ENCODE results near the gene RPGRIP1.

The RPGRIP1 gene

DNA sequence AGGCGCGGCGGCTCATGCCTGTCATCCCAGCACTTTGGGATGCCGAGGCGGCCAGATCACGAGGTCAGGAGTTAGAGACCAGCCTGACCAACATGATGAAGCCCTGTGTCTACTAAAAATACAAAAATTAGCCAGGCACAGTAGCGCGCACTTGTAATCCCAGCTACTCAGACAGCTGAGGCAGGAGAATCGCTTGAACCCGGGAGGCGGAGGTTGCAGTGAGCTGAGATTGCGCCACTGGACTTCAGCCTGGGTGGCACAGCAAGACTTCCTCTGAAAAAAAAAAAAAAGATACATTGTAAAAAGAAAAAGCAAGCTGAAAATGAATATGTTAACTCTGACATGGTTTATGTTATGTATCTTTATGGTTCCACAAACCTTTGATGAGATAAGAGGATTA lies 33.6 kb downstream of the RPGRIP1 start:
- H3K27ac ChIP-seq (ENCODE audit: insufficient read depth, low read depth, low read length, poor library complexity, severe bottlenecking), result no peak overlapping the region
- no peaks in the 10 kb centered on the region for H3K27me3 ChIP-seq (ENCODE audit: control insufficient read depth, insufficient read depth, low read length, poor library complexity, severe bottlenecking)
- no peaks in the 10 kb centered on the region for H3K4me1 ChIP-seq (ENCODE audit: control insufficient read depth, insufficient read depth, low read length)
- no peaks in the 10 kb centered on the region for H3K36me3 ChIP-seq (ENCODE audit: control insufficient read depth, insufficient read depth, low read length)
- no peak overlapping the region for H3K4me3 ChIP-seq (ENCODE audit: insufficient read depth, low read depth, low read length)
- H3K9me3 ChIP-seq (ENCODE audit: control insufficient read depth, low read length), result no peaks in the 10 kb centered on the region
- 88 to 90% methylated on average over 12 of the region's 12 CpGs for WGBS, 2 experiments

DNA sequence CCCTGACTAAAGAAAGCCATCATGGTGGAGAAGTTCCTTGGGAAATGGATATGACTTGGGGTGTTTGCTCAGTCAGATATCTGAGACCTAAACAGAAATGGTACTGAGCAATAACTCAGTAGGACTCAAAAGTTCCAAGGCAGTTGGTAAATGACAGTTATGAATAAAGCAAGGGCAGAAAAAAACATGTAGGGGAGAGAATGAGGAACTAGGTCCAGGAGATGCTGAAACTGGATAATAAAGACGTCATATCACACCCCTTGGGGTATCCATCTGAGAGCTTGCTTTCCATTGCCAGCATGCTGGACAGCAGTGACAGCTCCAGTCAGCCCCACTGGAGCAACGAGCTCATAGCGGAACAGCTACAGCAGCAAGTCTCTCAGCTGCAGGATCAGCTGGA lies 37.5 kb downstream of the RPGRIP1 start:
- Histone ChIP-seq H3K27ac (ENCODE audit: insufficient read depth, low read depth, low read length, poor library complexity, severe bottlenecking) (no peak overlapping the region), H3K4me3 (ENCODE audit: insufficient read depth, low read depth, low read length) (no peak overlapping the region), H3K9me3 (ENCODE audit: control insufficient read depth, low read length) (no peaks in the 10 kb centered on the region), H3K4me1 (ENCODE audit: control insufficient read depth, insufficient read depth, low read length) (no peaks in the 10 kb centered on the region), H3K36me3 (ENCODE audit: control insufficient read depth, insufficient read depth, low read length) (no peaks in the 10 kb centered on the region), H3K27me3 (ENCODE audit: control insufficient read depth, insufficient read depth, low read length, poor library complexity, severe bottlenecking) (no peaks in the 10 kb centered on the region)
- WGBS, 2 experiments, result 83 to 85% methylated on average over 3 of the region's 3 CpGs

DNA sequence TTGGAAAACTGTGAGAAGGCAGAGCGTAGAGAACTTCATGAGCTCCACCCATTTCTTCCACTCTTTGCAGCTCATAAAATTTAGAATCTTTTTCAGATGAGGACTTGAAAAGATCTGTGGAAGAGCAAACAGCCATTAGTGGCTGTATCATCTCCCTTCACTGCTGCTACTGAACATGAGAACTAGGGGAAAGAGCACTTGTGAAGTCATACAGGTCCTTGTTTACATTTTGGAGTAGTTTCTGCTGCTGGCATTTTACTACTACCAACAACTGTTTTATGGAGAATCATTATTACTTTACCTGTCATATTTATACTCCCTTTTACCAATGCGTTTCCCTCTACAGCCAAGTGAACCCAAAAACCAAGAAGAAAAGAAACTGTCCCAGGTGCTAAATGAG lies 41.0 kb downstream of the RPGRIP1 start:
- WGBS, 2 experiments, result 89 to 100% methylated on average over 2 of the region's 2 CpGs
- Histone ChIP-seq H3K36me3 (ENCODE audit: control insufficient read depth, insufficient read depth, low read length) (no peaks in the 10 kb centered on the region), H3K4me3 (ENCODE audit: insufficient read depth, low read depth, low read length) (no peak overlapping the region), H3K4me1 (ENCODE audit: control insufficient read depth, insufficient read depth, low read length) (no peaks in the 10 kb centered on the region), H3K9me3 (ENCODE audit: control insufficient read depth, low read length) (no peaks in the 10 kb centered on the region), H3K27me3 (ENCODE audit: control insufficient read depth, insufficient read depth, low read length, poor library complexity, severe bottlenecking) (no peaks in the 10 kb centered on the region), H3K27ac (ENCODE audit: insufficient read depth, low read depth, low read length, poor library complexity, severe bottlenecking) (no peak overlapping the region)

DNA sequence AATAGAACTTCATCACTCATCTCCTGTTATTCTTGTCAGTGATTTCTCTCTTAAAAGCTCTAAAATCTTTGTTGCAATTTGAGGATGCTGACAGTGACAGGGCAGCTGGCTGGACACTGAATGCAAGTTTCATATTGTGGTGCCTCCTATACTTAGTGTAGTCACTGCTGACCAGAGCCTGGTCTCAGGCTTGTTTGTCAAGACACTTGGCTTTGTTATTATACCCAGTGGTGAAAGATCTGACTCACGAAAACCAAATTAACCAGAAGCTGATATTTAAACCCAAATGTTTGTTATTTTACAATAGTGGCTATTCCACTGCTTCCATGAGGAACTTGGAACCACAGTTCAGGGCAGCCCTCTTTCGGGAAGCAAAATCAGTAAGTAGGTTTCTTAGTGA lies 42.8 kb downstream of the RPGRIP1 start:
- H3K9me3 ChIP-seq (ENCODE audit: control insufficient read depth, low read length), result no peaks in the 10 kb centered on the region
- no peaks in the 10 kb centered on the region for H3K36me3 ChIP-seq (ENCODE audit: control insufficient read depth, insufficient read depth, low read length)
- H3K4me1 ChIP-seq (ENCODE audit: control insufficient read depth, insufficient read depth, low read length), result no peaks in the 10 kb centered on the region
- WGBS, 2 experiments, result 58 to 69% methylated on average over 2 of the region's 2 CpGs
- no peak overlapping the region for H3K27ac ChIP-seq (ENCODE audit: insufficient read depth, low read depth, low read length, poor library complexity, severe bottlenecking)
- no peak overlapping the region for H3K4me3 ChIP-seq (ENCODE audit: insufficient read depth, low read depth, low read length)
- H3K27me3 ChIP-seq (ENCODE audit: control insufficient read depth, insufficient read depth, low read length, poor library complexity, severe bottlenecking), result no peaks in the 10 kb centered on the region

DNA sequence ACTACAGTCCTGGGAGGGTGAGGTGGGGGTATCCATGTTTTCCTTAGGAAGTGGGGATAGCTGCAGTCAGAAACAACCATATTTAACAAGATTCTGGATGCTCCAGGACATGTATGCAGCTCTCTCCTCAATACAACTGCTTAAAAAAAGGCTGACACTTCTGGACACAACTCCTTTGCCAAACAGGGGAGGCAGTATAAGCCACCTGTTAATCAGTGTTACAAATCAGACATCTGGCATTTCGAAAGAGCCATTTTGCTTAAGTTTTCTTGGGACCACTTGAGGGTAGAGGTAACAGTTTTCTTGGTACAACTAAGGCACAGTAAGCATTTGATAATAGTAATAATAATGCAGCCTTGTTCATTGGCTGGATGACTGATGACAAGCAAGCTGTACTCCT lies 47.1 kb downstream of the RPGRIP1 start:
- WGBS, 2 experiments, result 93 to 100% methylated on average over 1 of the region's 1 CpG
- no peak overlapping the region for H3K27ac ChIP-seq (ENCODE audit: insufficient read depth, low read depth, low read length, poor library complexity, severe bottlenecking)
- no peaks in the 10 kb centered on the region for H3K4me1 ChIP-seq (ENCODE audit: control insufficient read depth, insufficient read depth, low read length)
- no peaks in the 10 kb centered on the region for H3K27me3 ChIP-seq (ENCODE audit: control insufficient read depth, insufficient read depth, low read length, poor library complexity, severe bottlenecking)
- no peak overlapping the region for H3K4me3 ChIP-seq (ENCODE audit: insufficient read depth, low read depth, low read length)
- H3K36me3 ChIP-seq (ENCODE audit: control insufficient read depth, insufficient read depth, low read length), result no peaks in the 10 kb centered on the region
- no peaks in the 10 kb centered on the region for H3K9me3 ChIP-seq (ENCODE audit: control insufficient read depth, low read length)
